DMS53 treated with DMSO at 0.1 percent for 48 hours (cell line): Measurements from ENCODE around the gene ILF3.

Experiments
- DNase-seq: peaks from one replicate; lab custom pipeline; 2025; ENCODE audit not compliant: unreplicated experiment; lab: John Stamatoyannopoulos, UW

The ILF3 gene

DNA sequence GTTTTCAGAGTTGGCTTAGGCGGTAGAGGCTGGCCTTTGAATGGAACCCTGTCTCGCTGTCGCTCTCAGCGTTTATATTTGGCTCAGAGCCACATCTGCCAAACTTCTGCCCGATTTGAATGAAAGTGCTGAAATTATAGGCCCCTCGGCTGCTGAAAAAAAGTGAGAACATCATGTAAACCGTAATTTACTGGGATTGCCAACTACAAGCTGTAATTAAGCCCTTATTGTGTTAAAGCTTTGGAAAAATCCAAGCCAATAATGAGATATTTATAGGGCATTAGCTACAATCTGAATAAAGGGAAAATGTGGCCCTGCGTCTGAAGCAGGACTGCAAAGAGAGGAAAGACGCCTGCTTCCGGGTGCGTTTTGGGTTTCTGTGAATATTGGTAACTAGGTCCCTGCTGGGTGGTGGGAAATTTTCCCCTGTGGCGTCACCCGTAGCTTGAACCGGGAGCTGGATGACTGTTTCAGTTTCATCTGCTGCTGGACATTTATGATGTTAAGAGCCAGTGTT, 73.6 kb downstream of the ILF3 start:
- DNase-seq = no peak

DNA sequence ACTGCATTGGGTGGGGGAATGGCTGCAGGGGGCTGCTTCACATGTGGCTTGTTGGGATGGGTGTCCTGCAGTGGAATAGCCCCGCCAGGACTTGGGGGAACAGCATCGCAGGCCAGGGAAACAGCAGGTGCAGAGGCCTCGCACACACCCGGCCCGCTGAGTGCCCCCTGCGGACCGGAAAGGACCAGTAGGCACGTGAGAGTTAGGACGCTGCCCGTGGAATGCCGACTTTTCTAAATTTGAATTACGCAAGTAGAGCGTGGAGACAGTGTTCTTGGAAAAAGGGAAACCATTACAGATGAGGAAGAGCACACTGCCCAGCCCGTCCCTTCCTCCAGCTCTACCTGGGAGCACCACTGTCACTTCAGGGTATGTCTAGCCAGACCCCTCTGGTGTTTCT, 75.3 kb downstream of the ILF3 start:
- DNase-seq = no peak

GRCh38 chr19:10730932-10731331, 76.8 kb downstream of the ILF3 start:
- DNase-seq = no peak

DNA sequence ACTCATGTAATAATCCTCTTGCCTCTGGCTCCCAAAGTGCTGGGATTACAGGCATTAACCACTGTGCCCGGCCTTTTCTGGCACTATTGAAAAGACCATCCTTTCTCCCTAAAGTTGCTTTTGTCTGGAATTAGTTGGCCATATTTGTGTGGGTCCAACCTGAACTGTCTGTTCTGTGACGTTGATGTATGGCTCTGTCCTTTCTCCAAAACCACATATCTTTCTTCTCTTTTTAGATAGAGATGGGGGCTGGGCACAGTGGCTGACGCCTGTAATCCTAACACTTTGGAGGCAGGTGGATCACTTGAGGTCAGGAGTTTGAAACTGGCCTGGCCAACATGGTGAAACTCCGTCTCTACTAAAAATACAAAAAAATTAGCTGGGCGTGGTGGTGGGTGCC, 81.6 kb downstream of the ILF3 start:
- DNase-seq = no peak

- DNase-seq = no peak
Observed at GRCh38 chr19:10736189-10736588, 82.0 kb downstream of the ILF3 start.

DNA sequence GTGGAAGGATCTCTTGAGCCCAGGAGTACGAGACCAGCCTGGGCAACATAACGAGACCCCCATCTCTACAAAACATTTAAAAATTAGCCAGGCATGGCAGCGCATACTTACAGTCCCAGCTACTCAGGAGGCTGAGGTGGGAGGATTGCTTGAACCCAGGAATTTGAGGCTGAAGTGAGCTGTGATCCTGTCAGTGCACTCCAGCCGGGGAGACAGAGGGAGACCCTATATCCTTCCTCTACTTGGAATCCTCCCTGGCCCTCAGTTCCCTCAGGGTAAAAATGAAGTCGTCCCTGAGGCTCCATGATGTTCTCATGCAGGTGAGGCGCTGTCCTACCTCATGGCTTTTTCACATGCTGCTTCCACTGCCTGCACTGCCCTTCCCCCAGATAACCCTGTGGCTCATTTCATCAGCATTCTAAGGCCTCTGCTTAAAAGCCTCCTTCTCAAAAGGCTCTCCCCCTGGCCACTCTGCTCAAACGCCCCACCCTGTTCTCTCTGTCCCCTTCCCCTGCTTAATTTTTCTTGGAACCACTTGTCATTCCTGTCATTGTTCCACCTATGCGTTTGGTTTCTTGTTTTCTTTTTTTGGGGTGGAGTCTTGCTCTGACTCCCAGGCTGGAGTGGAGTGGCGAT, 82.9 kb downstream of the ILF3 start:
- DNase-seq = no peak

DNA sequence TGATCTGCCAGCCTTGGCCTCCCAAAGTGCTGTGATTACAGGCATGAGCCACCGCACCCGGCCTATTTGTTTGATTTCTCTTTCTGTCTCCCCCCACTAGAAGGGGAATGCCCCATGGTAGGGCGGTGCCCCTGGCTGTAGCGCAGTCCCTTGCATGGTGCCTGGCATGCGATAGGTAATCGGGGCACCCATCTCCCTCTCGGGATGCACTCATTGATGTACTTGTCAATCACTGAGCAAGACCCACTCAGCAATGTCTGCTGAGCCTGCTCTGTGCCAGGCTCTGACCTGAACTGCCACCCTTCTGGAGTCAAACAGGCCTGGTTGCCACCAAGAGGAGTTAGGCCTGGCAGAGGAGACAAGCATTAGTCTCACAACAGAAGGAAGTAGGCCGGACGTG, 83.6 kb downstream of the ILF3 start:
- DNase-seq = no peak

GRCh38 chr19:10740798-10741197, 86.7 kb downstream of the ILF3 start:
- DNase-seq = no peak
